ENCODE results near the gene SDK2.

- TF ChIP-seq POLR2AphosphoS5 (IDR thresholded peaks at IDR 0.05) (no peak), CTCF (IDR thresholded peaks at IDR 0.05) (no peak), EP300 (IDR thresholded peaks at IDR 0.05) (no peak), POLR2A (IDR thresholded peaks at IDR 0.05) (no peak)
Measured at GRCh38 chr17:73594025-73594424, 50.2 kb downstream of the SDK2 start.
